ENCODE results near the gene ALDH4A1.
"Not testable (repeated sequence)": the region's sequence is repeated elsewhere in the genome, so short reads cannot be mapped to it uniquely, and the experiment has no call there.

ALDH4A1 gene

DNA sequence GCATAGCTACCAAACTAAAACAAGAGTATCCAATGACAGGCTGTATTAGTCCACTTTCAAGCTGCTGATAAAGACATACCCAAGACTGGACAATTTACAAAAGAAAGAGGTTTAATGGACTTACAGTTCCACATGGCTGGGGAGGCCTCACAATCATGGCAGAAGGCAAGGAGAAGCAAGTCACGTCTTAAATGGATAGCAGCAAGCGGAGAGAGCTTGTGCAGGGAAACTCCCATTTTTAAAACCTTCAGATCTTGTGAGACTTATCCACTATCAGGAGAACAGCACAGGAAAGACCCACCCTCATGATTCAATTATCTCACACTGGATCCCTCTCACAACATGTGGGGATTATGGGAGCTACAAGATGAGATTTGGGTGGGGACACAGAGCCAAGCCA lies 54.6 kb downstream of the ALDH4A1 start:
- not testable (repeated sequence) for DNase-seq

DNA sequence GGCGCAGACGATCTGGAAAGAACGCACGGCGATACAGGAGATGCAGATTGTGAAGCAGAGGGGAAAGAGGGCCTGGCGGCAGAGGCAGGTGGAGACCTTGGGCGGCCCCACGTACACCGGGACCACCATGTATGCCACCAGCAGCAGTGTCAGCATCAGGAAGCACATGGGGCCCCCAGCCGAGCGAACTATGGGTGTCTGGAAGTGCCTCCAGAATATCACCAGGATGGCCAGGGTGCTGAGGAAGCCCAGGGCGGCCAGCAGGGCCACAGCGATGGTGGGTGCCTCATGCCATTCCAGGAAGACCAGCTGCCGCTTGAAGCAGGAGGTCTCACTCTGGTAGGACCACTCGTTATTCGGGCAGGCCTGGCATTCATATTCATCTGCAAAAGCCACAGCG lies 62.2 kb downstream of the ALDH4A1 start:
- no peak for DNase-seq

DNA sequence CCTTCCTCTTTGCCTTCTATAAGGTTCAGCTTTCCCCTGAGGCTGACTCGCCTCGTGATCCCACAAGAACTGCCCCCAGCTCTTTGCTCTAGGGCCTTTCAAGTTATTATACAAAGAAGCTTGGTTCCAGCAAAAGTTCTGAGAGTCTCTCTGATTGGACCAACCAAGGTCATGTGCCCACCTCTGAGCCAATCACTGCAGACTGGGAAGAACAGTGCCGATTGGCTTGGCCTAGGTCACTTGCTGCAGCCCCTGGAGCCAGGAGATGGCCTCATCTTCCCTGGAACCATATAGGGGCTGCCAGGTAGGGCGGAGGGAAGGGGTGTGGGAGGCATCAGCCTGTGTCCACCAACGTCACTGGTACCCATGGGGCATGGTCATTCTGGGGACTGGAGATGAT lies 65.7 kb downstream of the ALDH4A1 start:
- no peak for DNase-seq

DNA sequence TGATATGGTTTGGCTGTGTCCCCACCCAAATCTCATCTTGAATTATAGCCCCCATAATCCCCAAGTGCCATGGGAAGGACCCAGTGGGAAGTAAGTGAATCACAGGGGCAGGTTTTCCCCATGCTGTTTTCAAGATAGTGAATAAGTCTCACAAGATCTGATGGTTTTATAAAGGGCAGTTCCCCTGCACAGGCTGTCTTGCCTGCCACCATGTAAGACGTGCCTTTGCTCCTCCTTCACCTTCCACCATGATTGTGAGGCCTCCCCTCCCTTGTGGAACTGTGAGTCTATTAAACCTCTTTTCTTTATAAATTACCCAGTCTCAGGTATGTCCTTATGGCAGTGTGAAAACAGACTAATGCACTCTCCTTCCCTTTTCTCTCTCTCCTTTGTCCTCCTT lies 70.0 kb downstream of the ALDH4A1 start:
- DNase-seq, result not testable (repeated sequence)

DNA sequence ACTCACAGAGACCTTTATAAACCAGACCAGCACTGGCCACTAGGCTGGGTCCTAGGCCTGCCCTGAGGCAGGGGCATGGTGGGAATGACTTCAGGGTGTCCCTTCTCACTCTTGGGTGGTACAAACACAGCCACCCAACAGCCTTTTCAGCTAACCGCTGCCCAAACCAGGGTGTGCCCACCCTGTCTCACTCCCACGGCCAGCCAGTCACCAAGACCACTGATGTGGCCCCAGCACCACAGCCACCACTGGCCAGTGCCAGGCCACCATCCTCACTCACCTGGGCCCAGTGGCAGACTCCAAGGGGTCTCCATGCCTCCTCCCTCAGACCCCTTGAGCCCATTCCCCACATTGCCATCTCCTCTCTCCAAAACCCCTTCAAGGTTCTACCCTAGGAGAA lies 70.7 kb downstream of the ALDH4A1 start:
- DNase-seq, result no peak

DNA sequence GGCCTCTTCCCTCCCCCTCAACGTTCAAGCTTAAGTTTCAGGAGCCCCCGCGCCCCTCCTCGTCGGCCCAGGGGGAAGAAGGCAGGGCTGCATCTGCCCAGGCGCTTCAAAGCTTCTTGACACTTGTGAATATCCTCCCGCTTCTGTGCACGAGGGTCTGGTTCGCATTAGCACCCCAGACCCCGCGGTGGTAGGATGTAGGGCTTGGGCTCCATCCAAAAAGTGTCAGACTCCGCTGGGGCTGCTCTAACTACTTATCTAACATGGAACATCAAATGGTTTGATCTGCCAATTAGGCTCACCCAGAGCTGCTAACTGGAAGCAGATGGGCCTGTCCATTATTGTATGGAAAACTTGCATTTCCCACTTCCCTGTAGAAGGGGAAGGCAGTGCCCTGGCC lies 71.8 kb downstream of the ALDH4A1 start:
- no peak for DNase-seq

DNA sequence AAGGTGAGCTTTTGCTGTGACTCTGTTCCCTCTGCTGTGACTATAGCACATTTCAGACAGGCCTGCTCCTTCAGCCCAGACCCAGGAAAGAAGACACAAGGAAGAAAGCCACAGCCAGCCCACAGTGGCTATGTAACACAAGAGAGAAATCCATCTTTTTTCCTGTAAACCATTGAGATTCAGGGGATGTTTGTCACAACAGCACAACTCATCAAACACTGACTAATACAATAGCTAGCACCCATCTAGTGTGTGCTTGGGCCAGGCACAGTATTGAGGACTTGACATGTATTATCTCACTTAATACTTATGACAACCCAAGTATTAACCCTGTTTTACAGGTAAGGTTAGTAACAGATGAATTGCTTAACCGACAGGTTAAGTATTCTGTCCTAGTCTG lies 72.7 kb downstream of the ALDH4A1 start:
- DNase-seq, result no peak

DNA sequence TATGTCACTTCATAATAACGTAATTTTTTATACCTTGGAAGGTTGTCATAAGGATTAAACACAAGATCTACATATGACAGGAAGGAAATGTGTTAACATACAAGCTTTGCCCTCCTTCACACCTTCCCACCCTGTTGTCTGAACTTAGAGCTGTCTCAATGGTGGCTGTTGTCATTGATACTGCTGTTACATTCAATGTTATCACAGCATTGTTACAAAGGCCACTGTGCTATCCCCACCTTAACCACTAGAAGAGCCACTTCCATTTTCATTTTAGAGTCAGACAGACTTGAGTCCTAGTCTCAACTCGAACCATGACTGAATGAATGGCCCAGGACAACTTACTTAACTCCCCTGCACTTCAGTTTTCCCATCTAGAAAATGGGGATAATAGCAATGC lies 74.1 kb downstream of the ALDH4A1 start:
- no peak for DNase-seq

DNA sequence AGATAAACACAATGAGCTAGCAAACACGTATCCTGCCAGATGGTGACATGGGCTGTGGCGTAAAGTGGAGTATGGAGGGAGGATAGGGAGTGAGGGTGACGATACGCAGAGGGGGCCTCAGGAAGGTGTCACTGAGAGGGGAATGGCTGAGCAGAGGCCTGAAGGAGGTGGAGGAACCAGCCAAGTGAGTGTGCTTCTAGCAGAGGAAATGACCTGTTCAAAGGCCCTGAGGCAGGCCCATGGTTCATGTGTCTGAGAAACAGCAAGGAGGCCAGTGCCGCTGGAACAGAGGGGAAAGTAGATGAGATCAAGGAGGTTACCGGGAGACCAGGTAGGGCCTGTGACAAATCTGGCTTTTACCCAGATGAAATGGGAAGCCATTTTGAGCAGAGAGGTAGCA lies 78.9 kb downstream of the ALDH4A1 start:
- DNase-seq, result no peak
